ENCODE data around the gene EIF4A2. TPM values are rescaled to one million over a fixed set of nuclear protein-coding genes. Genes with fewer than 3 reads are reported as not detected.

The EIF4A2 gene
- total RNA-seq, 1 donor from 2014 or later = 559 TPM

DNA sequence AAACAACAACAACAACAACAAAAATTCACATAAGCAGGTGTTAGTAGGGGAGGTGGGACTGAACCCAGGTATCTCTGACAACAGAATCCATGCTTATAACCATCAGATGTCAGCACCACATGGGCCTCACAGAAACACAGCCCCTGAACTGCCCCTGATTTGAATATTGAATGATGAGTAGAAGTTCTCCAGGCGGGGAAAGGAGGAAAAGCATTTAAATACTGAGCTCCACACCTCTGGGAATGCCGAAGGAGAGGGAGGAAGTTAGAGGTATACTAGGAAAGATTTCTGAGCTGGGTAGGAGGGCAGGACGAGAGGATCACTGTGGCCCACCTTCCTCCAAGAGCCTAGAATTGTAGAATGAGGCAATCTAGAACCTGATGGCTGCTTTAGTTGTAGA is 31.9 kb upstream of the EIF4A2 start:
- no peak overlapping the region for H3K27ac Mint-ChIP-seq
- no peaks in the 10 kb centered on the region for H3K36me3 Mint-ChIP-seq
- peaks cover 3% of the 10 kb centered on the region for H3K4me1 Mint-ChIP-seq
- H3K27me3 Mint-ChIP-seq (ENCODE audit: low read depth) = peaks cover 2% of the 10 kb centered on the region
- no peak for DNase-seq (ENCODE audit: low spot score in 2 of 2, unreplicated experiment in 2 of 2)
- H3K4me3 Mint-ChIP-seq = no peak overlapping the region
- TF ChIP-seq, protein P1, sequence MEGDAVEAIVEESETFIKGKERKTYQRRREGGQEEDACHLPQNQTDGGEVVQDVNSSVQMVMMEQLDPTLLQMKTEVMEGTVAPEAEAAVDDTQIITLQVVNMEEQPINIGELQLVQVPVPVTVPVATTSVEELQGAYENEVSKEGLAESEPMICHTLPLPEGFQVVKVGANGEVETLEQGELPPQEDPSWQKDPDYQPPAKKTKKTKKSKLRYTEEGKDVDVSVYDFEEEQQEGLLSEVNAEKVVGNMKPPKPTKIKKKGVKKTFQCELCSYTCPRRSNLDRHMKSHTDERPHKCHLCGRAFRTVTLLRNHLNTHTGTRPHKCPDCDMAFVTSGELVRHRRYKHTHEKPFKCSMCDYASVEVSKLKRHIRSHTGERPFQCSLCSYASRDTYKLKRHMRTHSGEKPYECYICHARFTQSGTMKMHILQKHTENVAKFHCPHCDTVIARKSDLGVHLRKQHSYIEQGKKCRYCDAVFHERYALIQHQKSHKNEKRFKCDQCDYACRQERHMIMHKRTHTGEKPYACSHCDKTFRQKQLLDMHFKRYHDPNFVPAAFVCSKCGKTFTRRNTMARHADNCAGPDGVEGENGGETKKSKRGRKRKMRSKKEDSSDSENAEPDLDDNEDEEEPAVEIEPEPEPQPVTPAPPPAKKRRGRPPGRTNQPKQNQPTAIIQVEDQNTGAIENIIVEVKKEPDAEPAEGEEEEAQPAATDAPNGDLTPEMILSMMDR (IDR thresholded peaks at IDR 0.05; ENCODE audit: unreplicated experiment) = no peak
- H3K9me3 Mint-ChIP-seq = no peaks in the 10 kb centered on the region

- DNase-seq (ENCODE audit: low spot score in 2 of 2, unreplicated experiment in 2 of 2) = no peak
- Mint-ChIP-seq H3K9me3 (no peaks in the 10 kb centered on the region), H3K4me3 (no peak overlapping the region), H3K27me3 (ENCODE audit: low read depth) (peaks cover 2% of the 10 kb centered on the region), H3K27ac (no peak overlapping the region), H3K4me1 (peaks cover 12% of the 10 kb centered on the region), H3K36me3 (no peaks in the 10 kb centered on the region)
- TF ChIP-seq, protein P1 (IDR thresholded peaks at IDR 0.05; ENCODE audit: unreplicated experiment) = no peak
Observed at GRCh38 chr3:186754006-186754405, 29.4 kb upstream of the EIF4A2 start.

- no peaks in the 10 kb centered on the region for H3K9me3 Mint-ChIP-seq
- H3K4me3 Mint-ChIP-seq = no peak overlapping the region
- peaks cover 2% of the 10 kb centered on the region for H3K27me3 Mint-ChIP-seq (ENCODE audit: low read depth)
- no peaks in the 10 kb centered on the region for H3K36me3 Mint-ChIP-seq
- H3K4me1 Mint-ChIP-seq = peaks cover 12% of the 10 kb centered on the region
- no peak overlapping the region for H3K27ac Mint-ChIP-seq
- no peak for DNase-seq (ENCODE audit: low spot score in 2 of 2, unreplicated experiment in 2 of 2)
- TF ChIP-seq, protein P1 (IDR thresholded peaks at IDR 0.05; ENCODE audit: unreplicated experiment) = no peak
Observed at GRCh38 chr3:186754871-186755270, 28.5 kb upstream of the EIF4A2 start.

GRCh38 chr3:186757214-186757613 is 26.2 kb upstream of the EIF4A2 start:
- Mint-ChIP-seq H3K4me3 (no peak overlapping the region), H3K36me3 (no peaks in the 10 kb centered on the region), H3K9me3 (no peaks in the 10 kb centered on the region), H3K27me3 (ENCODE audit: low read depth) (peaks cover 2% of the 10 kb centered on the region), H3K27ac (no peak overlapping the region), H3K4me1 (peaks cover 12% of the 10 kb centered on the region)
- no peak for DNase-seq (ENCODE audit: low spot score in 2 of 2, unreplicated experiment in 2 of 2)
- TF ChIP-seq, protein P1 (IDR thresholded peaks at IDR 0.05; ENCODE audit: unreplicated experiment) = no peak

DNA sequence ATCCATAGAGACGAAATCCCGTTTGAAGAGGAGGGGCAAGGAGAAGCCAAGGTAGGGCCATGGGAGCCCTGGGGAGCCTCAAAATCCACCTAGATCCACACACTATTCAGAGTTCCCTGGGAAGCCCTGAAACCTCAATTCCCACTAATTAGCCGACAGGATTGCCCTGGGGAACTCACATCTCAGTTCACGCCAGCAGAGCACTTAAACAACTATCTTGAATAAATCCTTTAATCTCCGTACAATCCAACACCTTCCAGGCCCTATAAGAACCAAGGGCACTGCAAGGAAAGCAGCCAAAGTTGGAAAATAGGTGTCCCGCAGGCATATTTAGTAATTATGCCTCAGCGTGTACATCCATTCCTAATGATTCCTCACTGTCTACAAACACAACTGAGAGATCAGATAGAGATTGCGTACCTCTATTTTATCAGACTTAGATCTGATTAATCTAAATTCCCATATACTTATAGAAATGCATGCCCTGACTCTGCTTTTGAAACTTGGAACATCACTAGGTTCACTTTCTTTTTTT is 25.6 kb upstream of the EIF4A2 start:
- no peaks in the 10 kb centered on the region for H3K9me3 Mint-ChIP-seq
- TF ChIP-seq, protein P1 (IDR thresholded peaks at IDR 0.05; ENCODE audit: unreplicated experiment) = no peak
- peaks cover 2% of the 10 kb centered on the region for H3K27me3 Mint-ChIP-seq (ENCODE audit: low read depth)

More for the DNA sequence above, 25.6 kb upstream of the EIF4A2 start:
- Mint-ChIP-seq H3K27ac (no peak overlapping the region), H3K4me3 (no peak overlapping the region), H3K4me1 (peaks cover 12% of the 10 kb centered on the region), H3K36me3 (no peaks in the 10 kb centered on the region)
- DNase-seq (ENCODE audit: low spot score in 2 of 2, unreplicated experiment in 2 of 2) = no peak

Data from mesothelial cell of epicardium (in vitro differentiated cells).